NCI-H2196 (cell line): ENCODE data around the gene STOX1.
"Not testable (repeated sequence)": the region's sequence is repeated elsewhere in the genome, so short reads cannot be mapped to it uniquely, and the experiment has no call there.

Experiments used
- DNase-seq: peaks from one replicate; lab custom pipeline; 2025; ENCODE audit not compliant: unreplicated experiment; lab: John Stamatoyannopoulos, UW

Gene STOX1

DNA sequence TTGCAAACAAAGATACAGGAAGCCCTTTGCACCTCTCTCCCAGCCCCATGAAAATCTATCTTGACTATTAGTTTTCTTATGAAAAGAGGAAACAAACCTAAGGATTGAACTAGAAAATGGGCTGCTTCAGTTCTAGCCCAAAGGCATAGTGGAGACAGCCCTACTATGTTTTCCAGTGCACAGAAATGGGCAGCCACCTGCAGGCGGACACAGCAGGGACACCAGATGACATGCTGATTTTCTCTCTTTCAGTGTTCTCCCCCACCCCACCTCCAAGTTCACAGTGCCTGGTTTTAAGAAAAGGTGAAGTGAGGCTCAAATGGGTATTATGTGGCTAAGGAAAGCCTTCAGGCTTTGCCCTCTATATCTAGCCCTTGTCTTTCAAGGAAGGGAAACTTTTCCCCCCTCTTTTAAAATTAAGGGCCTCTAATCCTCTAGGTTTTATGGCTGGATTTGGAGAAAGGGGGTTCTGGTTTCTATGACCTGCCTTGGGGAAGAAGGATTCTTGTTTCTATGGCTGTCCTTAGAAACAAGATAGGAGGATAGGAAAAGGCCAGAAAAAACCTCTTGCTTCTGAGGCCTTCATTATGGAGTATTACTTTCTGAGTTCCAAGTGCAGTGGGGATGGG is 50.3 kb downstream of the STOX1 start:
- DNase-seq, result no peak

DNA sequence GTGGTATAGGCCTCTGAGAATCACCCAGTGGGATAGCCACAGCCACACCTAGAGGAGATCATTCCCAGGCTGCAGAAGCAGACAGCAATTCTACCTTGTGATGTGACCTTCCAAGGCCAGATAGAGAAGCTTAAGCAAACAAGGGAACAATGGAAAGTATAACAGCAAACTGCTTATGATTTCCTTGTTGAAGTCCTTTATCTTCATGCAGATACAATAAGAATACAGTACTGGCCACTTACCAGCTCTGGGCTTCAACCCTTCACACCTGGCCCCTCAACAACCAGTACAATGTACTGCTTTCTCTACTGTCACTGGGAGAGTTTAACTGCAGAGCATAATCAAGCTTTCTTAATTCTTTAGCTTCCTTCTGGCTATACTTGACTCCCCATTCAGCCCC is 51.2 kb downstream of the STOX1 start:
- DNase-seq, result no peak

DNA sequence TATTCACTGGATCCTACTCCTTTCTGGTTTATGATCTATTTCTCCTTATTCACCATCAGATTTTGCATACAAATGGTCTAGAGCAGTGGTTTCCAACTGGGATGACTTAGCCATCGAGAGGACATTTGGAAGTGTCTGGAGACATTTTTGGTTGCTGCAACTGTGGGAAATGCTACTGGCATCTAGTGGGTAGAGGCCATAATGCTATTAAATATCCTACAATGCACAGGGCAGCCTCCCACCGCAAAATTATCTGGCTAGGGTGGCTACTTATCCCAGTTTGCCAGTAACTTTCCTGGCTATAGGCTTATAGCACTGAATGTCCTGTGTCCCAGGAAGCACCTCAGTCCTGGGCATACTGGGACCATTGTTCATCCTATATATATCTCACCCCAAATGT is 52.3 kb downstream of the STOX1 start:
- no peak for DNase-seq

DNA sequence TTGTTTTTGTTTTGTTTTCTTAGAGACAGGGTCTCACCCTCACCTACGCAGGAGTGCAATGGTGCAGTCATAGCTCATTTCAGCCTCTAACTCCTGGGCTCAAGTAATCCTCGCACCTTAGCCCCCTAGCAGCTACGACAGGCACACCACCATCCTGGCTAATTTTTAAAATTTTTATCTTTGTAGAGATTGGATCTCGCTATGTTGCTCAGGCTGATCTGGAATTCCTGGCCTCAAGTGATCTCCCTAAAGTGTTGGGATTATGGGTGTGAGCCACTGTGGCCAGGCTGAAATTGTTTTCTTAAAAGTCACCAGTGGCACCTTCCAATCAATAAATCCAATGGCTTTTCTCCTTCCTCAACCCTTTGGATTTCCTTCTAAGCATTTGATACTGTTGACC is 52.9 kb downstream of the STOX1 start:
- DNase-seq, result no peak

DNA sequence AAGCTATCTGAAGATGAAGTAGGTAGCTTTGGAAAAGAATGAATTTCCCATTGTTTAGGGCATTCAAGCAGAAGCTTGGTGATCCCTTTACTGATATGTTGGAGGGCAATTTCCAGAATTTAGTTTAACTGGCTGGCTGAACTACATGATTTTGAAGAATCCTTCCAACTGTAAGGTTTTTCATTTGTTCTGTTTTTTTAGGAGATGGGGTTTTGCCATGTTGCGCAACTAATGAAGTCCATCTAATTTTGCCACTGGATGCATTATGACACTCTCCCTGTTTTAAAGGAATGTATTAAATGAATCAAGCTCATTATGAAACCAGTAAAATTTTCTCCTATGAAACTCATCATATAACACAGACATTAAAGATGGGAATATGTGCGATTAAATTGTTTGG is 67.7 kb downstream of the STOX1 start:
- DNase-seq, result no peak

DNA sequence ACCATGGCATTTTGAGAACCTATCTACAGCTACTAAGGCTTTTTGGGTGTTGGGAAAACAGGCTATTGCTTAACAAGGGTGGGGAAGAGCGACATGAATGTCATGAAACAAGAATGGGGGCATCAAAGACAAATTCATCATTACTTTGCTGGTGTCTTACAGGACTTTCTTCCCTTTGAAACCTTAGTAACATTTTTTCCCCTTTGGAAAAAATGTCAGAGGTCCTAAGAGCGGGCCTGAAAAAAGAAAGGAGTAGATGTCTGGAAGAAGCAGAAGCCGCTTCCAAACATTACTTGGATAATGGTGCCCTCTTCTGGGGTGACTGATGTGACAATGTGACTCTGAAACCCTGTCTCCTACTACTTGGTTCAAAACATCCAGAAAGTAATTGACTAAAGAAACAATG is 70.0 kb downstream of the STOX1 start:
- peak; percentile 21 for DNase-seq

DNA sequence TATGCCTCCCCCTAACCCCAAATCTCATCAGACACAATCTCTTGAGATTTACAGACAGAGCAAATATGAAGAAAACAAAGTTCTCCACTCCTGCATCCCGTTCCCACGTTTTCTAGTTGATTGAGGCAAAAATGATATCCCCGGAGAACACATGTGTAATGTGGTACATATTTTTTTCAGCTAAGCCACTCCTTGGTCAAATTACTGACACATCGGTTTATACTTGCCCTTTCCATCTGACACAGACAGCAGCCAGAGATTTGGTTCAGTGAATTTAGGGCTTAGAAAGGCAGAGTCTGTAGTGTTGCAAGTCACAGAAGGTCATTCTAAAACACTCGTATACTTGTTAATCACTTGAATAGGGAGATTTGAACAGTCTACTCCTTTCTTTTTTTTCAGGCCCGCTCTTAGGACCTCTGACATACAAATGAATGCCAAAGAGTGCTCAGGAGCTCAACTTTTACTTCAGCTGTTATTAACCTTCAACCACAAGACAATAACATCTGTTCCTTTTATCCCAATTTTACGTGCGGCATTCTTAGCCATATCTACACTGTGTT is 71.9 kb downstream of the STOX1 start:
- DNase-seq, result no peak

DNA sequence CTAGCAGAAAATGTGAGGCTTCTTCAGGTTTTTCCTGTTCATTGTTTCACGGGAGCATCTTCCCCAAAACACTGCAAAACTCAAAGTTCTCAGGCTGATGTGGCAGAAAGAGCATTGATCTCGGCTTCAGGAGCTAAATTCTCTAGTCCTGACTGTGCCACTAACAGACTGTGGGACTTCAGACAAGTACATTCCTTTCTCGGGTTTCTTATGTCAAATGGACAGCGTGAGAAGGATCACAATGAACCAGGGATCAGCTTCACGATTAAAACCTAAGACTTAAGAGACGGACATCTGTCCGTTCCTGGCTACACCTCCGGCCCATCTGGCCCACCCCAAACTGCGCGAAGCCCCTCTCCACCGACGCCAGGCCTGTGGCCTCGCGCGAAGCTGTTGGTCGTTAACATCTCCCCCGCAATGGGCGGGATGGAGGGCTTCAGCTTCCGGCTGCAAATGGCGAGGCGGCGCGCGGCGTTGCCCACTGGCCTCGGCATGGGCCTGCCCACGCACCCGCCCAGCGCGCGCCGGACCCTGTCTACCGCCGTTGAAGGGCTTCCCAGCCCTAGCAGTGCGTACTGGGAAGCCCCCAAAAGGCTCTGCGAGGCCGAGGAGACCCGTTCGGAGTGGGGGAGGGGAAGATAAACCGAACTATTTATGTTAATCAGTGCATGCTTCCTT is 73.2 kb downstream of the STOX1 start:
- no peak for DNase-seq

DNA sequence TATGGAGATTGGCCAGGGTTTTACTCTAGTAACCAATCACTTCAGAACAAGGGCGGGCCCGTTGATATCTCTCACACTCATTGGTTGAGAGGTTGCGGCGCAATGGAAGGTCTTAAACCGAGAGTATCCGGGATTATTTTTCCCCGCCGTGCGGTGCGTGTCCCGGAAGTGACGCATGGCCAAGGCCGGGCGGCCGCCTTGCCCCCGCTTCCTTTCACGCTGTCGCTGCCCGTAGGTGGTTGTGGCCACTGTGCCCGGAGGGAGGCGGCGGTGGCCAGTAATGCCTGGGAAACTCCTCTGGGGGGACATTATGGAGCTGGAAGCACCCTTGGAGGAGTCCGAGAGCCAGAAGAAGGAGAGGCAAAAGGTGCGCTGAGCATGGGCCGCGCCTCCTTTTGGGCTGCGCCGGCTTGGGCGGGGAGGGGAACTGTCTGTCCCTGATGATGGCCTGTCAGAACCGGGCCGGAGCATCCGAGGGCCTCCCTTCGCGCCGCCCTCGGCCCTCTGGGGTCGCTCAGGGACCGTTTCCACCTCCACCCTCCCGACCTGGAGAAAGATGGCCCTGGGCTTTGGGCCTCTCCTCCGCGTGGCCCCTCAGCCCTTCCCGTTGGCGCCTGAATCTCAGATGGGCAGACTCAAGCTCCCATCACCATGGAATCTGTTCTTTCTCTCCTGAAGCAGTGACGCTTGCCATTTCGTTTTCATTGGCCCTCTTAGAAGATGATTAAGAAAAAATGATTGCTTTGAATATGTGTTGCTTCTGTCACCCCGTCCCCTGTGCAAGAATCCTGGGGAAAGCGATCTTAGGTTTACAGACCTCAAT is 74.0 kb downstream of the STOX1 start, which contains the start of gene DDX50:
Gene DDX50 (plus strand): TSS at position 211 of the 823 bp plus-strand sequence. CDS start 70 bp downstream, at position 281.
- DNase-seq, result peak; percentile 93

DNA sequence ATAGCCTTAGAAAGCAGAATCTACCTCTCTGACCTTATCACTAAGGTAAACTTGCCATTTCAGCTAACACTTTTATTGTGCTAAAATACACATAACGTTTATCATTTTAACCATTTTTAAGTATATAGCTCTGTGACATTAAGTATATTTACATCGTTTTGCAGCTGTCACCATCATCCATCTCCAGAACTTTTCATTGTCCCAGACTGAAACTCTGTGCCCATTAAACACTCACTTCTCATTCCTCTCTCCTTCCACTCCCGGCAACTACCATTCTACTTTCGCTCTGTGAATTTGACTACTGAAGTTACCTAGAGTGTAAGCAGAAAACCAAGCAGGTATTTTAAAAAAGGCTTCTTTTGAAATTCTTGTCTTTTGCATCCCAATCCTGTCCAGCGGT is 75.1 kb downstream of the STOX1 start:
- no peak for DNase-seq

DNA sequence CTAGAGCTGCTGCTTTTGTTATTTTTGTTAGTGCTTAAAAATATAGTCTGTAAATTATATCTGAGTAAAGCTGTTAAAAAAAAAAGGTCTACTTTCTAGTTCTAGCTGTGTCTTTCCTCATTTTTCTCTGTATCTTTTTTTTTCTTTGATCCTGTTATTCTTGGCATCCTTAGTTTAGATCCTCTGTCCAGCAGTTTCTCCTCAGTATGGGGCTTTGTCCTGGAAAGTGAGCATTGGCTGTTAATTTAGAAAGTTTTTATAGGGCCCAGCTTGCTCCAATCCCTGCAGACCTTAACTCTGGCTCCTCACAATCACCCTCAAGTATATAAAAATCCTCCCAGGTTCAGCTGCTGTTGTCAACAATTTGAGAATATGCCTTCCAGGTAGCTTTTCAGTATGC is 97.3 kb downstream of the STOX1 start:
- no peak for DNase-seq

DNA sequence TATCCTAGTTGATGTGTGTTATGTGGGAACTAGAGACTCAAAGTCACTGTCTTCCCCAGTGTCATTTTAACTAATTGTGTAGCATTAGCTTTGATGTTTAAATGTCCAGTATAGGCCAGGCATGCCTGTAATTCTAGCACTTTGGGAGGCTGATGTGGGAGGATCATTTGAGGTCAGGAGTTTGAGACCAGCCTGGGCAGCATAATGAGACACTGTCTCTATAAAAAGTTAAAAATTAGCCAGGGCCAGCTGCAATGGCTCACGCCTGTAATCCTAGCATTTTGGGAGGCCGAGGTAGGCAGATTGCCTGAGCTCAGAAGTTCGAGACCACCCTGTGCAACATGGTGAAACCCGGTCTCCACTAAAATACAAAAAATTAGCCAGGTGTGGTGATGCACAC is 98.2 kb downstream of the STOX1 start:
- DNase-seq, result no peak

DNA sequence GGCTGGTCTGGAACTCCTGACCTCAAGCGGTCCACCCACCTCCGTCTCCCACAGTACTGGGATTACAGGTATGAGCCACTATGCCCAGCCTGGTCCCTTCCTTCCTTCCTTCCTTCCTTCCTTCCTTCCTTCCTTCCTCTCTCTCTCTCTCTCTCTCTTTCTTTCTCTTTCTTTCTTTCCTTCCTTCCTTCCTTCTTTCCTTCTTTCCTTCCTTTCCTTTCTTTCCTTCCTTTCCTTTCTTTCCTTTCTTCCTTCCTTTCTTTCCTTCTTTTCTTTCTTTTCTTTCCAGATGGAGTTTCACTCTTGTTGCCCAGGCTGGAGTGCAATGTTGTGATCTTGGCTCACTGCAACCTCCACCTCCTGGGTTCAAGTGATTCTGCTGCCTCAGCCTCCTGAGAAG is 101.8 kb downstream of the STOX1 start:
- DNase-seq, result not testable (repeated sequence)

DNA sequence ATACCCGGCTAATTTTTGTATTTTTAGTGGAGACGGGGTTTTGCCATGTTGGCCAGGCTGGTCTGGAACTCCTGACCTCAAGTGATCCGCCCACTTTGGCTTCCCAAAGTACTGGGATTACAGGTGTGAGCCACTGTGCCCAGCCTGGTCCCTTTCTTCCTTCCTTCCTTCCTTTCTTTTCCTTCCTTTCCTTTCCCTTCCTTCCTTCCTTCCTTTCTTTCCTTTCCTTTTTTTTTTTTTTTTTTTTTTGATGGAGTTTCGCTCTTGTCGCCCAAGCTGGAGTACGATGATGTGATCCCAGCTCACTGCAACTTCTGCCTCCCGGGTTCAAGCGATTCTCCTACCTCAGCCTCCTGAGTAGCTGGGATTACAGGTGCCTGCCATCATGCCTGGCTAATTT is 102.6 kb downstream of the STOX1 start:
- not testable (repeated sequence) for DNase-seq

DNA sequence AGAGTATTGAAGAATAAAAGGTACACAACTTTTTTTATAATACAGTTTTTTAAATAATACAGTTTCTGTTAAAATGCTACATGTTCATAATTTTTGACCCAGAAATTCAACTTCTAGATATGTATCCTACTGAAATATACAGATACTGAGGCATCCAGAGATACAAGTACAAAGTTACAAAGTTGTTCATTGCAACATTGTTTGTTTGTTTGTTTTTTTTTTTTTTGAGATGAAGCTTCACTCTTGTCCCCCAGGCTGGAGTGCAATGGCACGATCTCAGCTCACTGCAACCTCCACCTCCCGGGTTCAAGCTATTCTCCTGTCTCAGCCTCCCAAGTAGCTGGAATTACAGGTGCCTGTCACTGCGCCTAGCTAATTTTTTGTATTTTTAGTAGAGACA is 105.5 kb downstream of the STOX1 start:
- not testable (repeated sequence) for DNase-seq

DNA sequence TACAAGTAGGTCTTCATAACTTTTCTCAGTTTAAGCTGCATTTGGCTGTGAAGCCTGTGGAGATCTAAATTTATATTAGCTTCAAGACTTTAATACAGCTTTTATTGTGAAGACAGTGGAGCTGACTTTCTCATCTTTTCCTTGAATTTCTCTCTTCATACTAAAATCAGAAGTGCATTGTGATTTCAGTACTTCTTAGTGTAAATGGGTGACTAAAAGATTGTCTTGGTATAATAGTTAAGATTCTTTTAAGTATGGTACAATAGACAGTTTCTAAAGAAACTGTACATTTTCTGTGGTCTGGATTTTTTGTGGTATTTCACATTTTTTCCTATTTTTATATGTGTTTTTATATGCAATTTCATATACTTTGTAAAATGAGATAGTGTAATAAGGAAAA is 107.7 kb downstream of the STOX1 start:
- DNase-seq, result no peak

DNA sequence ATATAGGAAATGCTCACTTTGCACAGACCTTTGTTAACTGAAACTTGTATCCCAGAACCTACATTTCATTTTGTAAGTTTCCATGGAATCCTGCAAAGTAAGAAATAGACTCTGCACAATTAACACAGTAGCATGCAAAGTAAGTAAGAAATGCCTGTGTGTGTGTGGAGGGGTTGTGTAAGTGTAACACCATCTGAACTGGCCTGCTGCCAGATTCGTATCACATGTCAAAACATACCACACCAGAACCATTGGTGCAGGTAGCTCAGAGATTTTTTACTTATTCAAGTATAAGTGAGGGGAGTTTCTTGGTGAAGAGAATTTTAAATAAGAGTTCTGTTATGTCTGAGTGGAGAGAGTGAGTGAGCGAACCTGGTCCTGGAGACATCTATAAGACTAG is 110.8 kb downstream of the STOX1 start:
- DNase-seq, result no peak

DNA sequence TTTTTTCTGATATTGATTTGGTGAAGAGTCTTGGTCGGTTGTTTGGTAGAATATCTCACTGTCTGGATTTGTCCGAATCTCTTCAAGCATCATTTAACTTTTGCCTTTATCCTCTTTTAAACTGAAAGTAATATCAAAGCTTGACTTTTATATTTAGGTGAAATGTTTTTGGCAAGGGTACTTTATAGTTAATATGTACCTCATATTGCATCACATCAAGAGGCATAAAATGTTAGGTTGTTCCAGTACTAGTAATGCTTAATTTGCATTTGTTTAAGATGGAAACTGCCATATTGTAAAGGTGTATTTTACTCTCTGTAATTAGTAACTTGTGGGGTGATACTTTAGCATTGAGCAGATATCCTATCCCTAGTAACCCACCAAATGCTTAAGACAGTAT is 111.6 kb downstream of the STOX1 start:
- no peak for DNase-seq

DNA sequence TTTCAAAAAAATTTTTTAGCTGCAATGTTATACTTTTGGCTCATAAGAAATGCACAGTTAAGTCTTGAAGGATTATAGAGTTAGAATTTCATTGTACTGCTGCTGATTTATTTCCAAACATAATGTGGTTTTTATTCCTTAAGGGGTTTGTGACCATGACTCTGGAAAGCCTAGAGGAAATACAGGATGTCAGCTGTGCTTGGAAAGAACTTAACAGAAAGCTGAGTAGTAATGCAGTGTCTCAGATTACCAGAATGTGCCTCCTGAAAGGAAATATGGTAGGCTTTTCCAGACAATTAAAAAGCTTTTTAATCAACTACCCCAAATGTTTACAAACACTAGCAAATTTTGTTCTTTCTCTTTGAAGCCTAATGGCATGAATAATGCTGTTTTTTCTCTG is 113.6 kb downstream of the STOX1 start:
- DNase-seq, result not testable (repeated sequence)
